GM23338 (cell line): ENCODE measurements around the gene GADL1. TPM values are rescaled to one million over a fixed set of nuclear protein-coding genes. Genes with fewer than 3 reads are reported as not detected.

Experiments
- ATAC-seq: fragments of 200-7000 bp; cut with Tn5 transposase; 3 replicates; pipeline ENCODE4 v1.9.1; 2020
- DNase-seq: peaks from one replicate; pipeline ENCODE4 v3.0.0-alpha.2; 2015; ENCODE audit warnings: low spot score
- H2AFZ ChIP-seq: fragments of 200-600 bp; sonication (generic); 2 replicates; pipeline ENCODE4 v1.8.0; 2016; ENCODE audit warnings: antibody characterized with exemption, mild to moderate bottlenecking, moderate library complexity
- H3F3A ChIP-seq: fragments of 200-600 bp; sonication (generic); replicated peaks from 2 replicates; pipeline ENCODE4 v1.8.0; 2017; ENCODE audit warnings: antibody characterized with exemption, mixed run types, low read depth
- H3K27ac ChIP-seq: fragments of 200-600 bp; sonication (generic); 2 replicates; pipeline ENCODE4 v1.6.1; 2016; ENCODE audit warnings: low read depth
- H3K27me3 ChIP-seq: fragments of 200-600 bp; sonication (generic); 2 replicates; pipeline ENCODE4 v1.8.0; 2016; ENCODE audit warnings: mild to moderate bottlenecking, mixed run types, moderate library complexity; ENCODE audit not compliant: insufficient read depth
- H3K36me3 ChIP-seq: fragments of 200-600 bp; sonication (generic); 2 replicates; pipeline ENCODE4 v1.8.0; 2016; ENCODE audit warnings: mild to moderate bottlenecking; ENCODE audit not compliant: insufficient read depth
- H3K4me1 ChIP-seq: fragments of 200-600 bp; sonication (generic); 2 replicates; pipeline ENCODE4 v1.8.0; 2016; ENCODE audit warnings: mild to moderate bottlenecking, moderate library complexity; ENCODE audit not compliant: insufficient read depth
- H3K4me2 ChIP-seq: fragments of 200-600 bp; sonication (generic); 2 replicates; pipeline ENCODE4 v1.7.1; 2017; ENCODE audit warnings: mixed run types
- H3K4me3 ChIP-seq: fragments of 200-600 bp; sonication (generic); 2 replicates; pipeline ENCODE4 v1.6.1; 2016; ENCODE audit warnings: mixed run types
- H3K79me2 ChIP-seq: fragments of 200-600 bp; sonication (generic); replicated peaks from 2 replicates; pipeline ENCODE4 v1.8.0; 2017; ENCODE audit warnings: mild to moderate bottlenecking; ENCODE audit not compliant: insufficient read depth
- H3K9me2 ChIP-seq: fragments of 200-600 bp; sonication (generic); 2 replicates; pipeline ENCODE4 v1.8.0; 2017; ENCODE audit not compliant: insufficient read depth
- H4K20me1 ChIP-seq: fragments of 200-600 bp; sonication (generic); replicated peaks from 2 replicates; pipeline ENCODE4 v1.8.0; 2017; ENCODE audit warnings: mild to moderate bottlenecking; ENCODE audit not compliant: insufficient read depth
- H3K27ac Mint-ChIP-seq: 2 replicates; pipeline ENCODE4 v1.8.0; 2020; ENCODE audit warnings: inconsistent platforms, mild to moderate bottlenecking, moderate library complexity, mixed read lengths
- H3K27me3 Mint-ChIP-seq: 3 replicates; pipeline ENCODE4 v1.8.0; 2022; ENCODE audit warnings: low read depth, mild to moderate bottlenecking, moderate library complexity, mixed read lengths, inconsistent platforms; ENCODE audit not compliant: insufficient read depth, poor library complexity
- H3K36me3 Mint-ChIP-seq: 3 replicates; pipeline ENCODE4 v1.8.0; 2021; ENCODE audit warnings: low read depth, mild to moderate bottlenecking, inconsistent platforms, moderate library complexity, mixed read lengths
- H3K4me1 Mint-ChIP-seq: 3 replicates; pipeline ENCODE4 v1.8.0; 2020; ENCODE audit warnings: mild to moderate bottlenecking, inconsistent platforms, mixed read lengths
- H3K4me3 Mint-ChIP-seq: 3 replicates; pipeline ENCODE4 v1.8.0; 2021; ENCODE audit warnings: moderate library complexity, mild to moderate bottlenecking, inconsistent platforms, mixed read lengths
- H3K9me3 Mint-ChIP-seq: 3 replicates; pipeline ENCODE4 v1.8.0; 2020; ENCODE audit warnings: moderate library complexity, mild to moderate bottlenecking, inconsistent platforms, mixed read lengths
- CREB1 ChIP-seq: fragments of 250-450 bp; sonication (Bioruptor Pico); IDR thresholded peaks from 2 replicates; pipeline ENCODE4 v1.5.0; 2020; ENCODE audit warnings: low read depth, mild to moderate bottlenecking, moderate library complexity
- EZH2 ChIP-seq: fragments of 200-600 bp; sonication (generic); IDR thresholded peaks from one replicate; pipeline ENCODE4 v1.8.0; 2017; ENCODE audit warnings: antibody characterized with exemption, mild to moderate bottlenecking, low read depth; ENCODE audit not compliant: unreplicated experiment
- EZH2phosphoT487 ChIP-seq: fragments of 200-600 bp; sonication (generic); IDR thresholded peaks from one replicate; pipeline ENCODE4 v1.8.1; 2018; ENCODE audit warnings: antibody characterized with exemption; ENCODE audit not compliant: unreplicated experiment
- JUNB ChIP-seq: IDR thresholded peaks from one replicate; pipeline ENCODE4 v1.6.1; 2016; ENCODE audit warnings: antibody characterized with exemption; ENCODE audit not compliant: unreplicated experiment
- NANOG ChIP-seq: IDR thresholded peaks from 2 replicates; pipeline ENCODE4 v1.6.1; 2016; ENCODE audit warnings: antibody characterized with exemption, borderline replicate concordance
- POLR2AphosphoS5 ChIP-seq: IDR thresholded peaks from 2 replicates; pipeline ENCODE4 v1.6.1; 2016; ENCODE audit warnings: antibody characterized with exemption, low read depth
- STAT1 ChIP-seq: IDR thresholded peaks from one replicate; pipeline ENCODE4 v1.6.1; 2016; ENCODE audit warnings: antibody characterized with exemption; ENCODE audit not compliant: unreplicated experiment
- ZNF114 ChIP-seq: fragments of 250-450 bp; sonication (Bioruptor Pico); IDR thresholded peaks from 2 replicates; pipeline ENCODE4 v1.5.0; 2020; ENCODE audit warnings: mild to moderate bottlenecking, moderate library complexity
- ZNF331 ChIP-seq: fragments of 250-450 bp; sonication (Bioruptor Pico); IDR thresholded peaks from 2 replicates; pipeline ENCODE4 v1.5.0; 2020; ENCODE audit warnings: low read depth, mild to moderate bottlenecking, moderate library complexity
- polyA plus RNA-seq: library from polyadenylated mRNA; unstranded; fragments of >200 nt; fragmentation: Nextera tagmentation; extraction: Ambion mirVana; gene quantifications from 2 replicates; pipeline ENCODE4 v1.2.1, GENCODE V29; 2016
- total RNA-seq: library from RNA; depleted of rRNA; stranded (reverse); fragments of >200 nt; shearing (Covaris generic); gene quantifications from 2 replicates; pipeline ENCODE4 v1.2.3, GENCODE V29; 2014
- TF ChIP-seq, protein P1 (sequence below), 2 experiments: fragments of 200-600 bp in 1 of 2; sonication (generic) in 1 of 2; conservative IDR thresholded peaks; 2 replicates each; pipeline versions ENCODE4 v1.5.1 to v1.6.1; 2016 to 2017; ENCODE audit warnings: antibody characterized with exemption in 2 of 2, low read depth in 2 of 2, mild to moderate bottlenecking in 2 of 2, moderate library complexity in 1 of 2
- TF ChIP-seq, protein P2 (sequence below): IDR thresholded peaks from 2 replicates; pipeline ENCODE4 v1.6.1; 2016; ENCODE audit warnings: antibody characterized with exemption
- TF ChIP-seq, protein P3 (sequence below): IDR thresholded peaks from one replicate; pipeline ENCODE4 v1.6.1; 2018; ENCODE audit warnings: antibody characterized with exemption; ENCODE audit not compliant: unreplicated experiment
- TF ChIP-seq, protein P4 (sequence below): fragments of 250-450 bp; sonication (Bioruptor Pico); IDR thresholded peaks from 2 replicates; pipeline ENCODE4 v1.5.0; 2020; ENCODE audit warnings: mild to moderate bottlenecking, moderate library complexity

GADL1 gene
- total and polyA plus RNA-seq, 2 experiments from 2014 or later = 0.35 to 0.50 TPM

DNA sequence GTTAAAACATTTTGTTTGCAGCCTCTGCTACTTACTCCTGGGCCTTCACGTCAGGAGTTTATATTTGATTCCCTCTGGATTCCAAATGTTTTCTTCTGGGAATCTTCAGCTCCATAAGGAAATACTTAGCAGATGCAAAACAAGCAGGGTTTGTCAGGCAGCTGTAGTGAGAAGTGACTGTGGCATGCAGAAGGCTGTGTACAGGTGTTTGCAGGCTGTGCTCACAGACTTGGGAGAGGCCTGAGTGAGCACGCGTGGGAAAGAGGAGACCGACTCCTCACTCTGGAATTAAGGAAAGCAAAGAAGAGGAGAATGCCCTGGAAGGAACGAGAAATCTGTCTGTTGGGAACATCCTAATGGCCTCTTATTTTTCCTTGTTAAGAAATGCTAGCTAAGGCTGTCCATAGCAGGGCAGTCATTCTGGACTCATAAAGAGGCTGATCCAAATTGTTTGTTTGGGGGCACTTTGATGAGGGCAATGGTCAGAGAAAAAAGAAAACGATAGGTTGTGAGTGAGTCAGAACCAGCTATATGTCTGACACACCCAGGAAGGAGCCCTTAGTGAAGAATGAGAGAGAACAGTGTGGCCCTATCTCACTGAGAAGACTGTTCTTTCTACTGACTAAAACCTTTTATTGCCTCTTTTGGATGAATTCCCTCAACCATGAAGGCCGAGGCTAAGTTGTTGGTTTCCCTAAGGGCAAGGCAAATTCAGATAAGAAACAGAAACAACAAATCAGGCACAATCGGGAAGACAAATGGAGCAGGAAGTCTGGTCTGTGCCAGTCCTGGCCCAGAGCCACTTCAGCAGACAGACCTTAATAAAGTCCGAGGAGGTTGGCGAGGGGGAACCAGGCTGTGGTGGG, 205.5 kb downstream of the GADL1 start:
- no peak overlapping the region for H2AFZ ChIP-seq
- H4K20me1 ChIP-seq = no peaks in the 10 kb centered on the region
- no peaks in the 10 kb centered on the region for H3F3A ChIP-seq
- DNase-seq (no peak), ATAC-seq (no peak)
- 0 out of 2 replicates have a peak, but pooled peaks cover 6% of the 10 kb centered on the region for H3K79me2 ChIP-seq
- H3K36me3 ChIP-seq = peaks cover 8% of the 10 kb centered on the region; the same call in 1 of the 2 replicates
- no peaks in the 10 kb centered on the region for H3K27me3 ChIP-seq
- H3K4me3 Mint-ChIP-seq = no peak overlapping the region
- peaks cover 14% of the 10 kb centered on the region for H3K4me1 ChIP-seq
- no peaks in the 10 kb centered on the region for H3K9me2 ChIP-seq
- H3K36me3 Mint-ChIP-seq = peaks cover 50% of the 10 kb centered on the region
- H3K27ac Mint-ChIP-seq = no peak overlapping the region
- peaks cover 3% of the 10 kb centered on the region for H3K27me3 Mint-ChIP-seq
- no peaks in the 10 kb centered on the region for H3K9me3 Mint-ChIP-seq
- H3K27ac ChIP-seq = no peak overlapping the region
- no peak overlapping the region for H3K4me3 ChIP-seq
- TF ChIP-seq POLR2AphosphoS5 = no peak
- no peak for TF ChIP-seq CREB1 (CRISPR knock-in tag)
- TF ChIP-seq, protein P1, sequence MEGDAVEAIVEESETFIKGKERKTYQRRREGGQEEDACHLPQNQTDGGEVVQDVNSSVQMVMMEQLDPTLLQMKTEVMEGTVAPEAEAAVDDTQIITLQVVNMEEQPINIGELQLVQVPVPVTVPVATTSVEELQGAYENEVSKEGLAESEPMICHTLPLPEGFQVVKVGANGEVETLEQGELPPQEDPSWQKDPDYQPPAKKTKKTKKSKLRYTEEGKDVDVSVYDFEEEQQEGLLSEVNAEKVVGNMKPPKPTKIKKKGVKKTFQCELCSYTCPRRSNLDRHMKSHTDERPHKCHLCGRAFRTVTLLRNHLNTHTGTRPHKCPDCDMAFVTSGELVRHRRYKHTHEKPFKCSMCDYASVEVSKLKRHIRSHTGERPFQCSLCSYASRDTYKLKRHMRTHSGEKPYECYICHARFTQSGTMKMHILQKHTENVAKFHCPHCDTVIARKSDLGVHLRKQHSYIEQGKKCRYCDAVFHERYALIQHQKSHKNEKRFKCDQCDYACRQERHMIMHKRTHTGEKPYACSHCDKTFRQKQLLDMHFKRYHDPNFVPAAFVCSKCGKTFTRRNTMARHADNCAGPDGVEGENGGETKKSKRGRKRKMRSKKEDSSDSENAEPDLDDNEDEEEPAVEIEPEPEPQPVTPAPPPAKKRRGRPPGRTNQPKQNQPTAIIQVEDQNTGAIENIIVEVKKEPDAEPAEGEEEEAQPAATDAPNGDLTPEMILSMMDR (conservative IDR thresholded peaks at IDR 0.05; ENCODE audit: low read depth in 2 of 2) = no peak
- TF ChIP-seq, protein P2, sequence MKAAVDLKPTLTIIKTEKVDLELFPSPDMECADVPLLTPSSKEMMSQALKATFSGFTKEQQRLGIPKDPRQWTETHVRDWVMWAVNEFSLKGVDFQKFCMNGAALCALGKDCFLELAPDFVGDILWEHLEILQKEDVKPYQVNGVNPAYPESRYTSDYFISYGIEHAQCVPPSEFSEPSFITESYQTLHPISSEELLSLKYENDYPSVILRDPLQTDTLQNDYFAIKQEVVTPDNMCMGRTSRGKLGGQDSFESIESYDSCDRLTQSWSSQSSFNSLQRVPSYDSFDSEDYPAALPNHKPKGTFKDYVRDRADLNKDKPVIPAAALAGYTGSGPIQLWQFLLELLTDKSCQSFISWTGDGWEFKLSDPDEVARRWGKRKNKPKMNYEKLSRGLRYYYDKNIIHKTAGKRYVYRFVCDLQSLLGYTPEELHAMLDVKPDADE = no peak
- TF ChIP-seq ZNF331 = no peak
- TF ChIP-seq, protein P3, sequence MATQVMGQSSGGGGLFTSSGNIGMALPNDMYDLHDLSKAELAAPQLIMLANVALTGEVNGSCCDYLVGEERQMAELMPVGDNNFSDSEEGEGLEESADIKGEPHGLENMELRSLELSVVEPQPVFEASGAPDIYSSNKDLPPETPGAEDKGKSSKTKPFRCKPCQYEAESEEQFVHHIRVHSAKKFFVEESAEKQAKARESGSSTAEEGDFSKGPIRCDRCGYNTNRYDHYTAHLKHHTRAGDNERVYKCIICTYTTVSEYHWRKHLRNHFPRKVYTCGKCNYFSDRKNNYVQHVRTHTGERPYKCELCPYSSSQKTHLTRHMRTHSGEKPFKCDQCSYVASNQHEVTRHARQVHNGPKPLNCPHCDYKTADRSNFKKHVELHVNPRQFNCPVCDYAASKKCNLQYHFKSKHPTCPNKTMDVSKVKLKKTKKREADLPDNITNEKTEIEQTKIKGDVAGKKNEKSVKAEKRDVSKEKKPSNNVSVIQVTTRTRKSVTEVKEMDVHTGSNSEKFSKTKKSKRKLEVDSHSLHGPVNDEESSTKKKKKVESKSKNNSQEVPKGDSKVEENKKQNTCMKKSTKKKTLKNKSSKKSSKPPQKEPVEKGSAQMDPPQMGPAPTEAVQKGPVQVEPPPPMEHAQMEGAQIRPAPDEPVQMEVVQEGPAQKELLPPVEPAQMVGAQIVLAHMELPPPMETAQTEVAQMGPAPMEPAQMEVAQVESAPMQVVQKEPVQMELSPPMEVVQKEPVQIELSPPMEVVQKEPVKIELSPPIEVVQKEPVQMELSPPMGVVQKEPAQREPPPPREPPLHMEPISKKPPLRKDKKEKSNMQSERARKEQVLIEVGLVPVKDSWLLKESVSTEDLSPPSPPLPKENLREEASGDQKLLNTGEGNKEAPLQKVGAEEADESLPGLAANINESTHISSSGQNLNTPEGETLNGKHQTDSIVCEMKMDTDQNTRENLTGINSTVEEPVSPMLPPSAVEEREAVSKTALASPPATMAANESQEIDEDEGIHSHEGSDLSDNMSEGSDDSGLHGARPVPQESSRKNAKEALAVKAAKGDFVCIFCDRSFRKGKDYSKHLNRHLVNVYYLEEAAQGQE = no peak
- TF ChIP-seq NANOG = no peak
- TF ChIP-seq, protein P4, sequence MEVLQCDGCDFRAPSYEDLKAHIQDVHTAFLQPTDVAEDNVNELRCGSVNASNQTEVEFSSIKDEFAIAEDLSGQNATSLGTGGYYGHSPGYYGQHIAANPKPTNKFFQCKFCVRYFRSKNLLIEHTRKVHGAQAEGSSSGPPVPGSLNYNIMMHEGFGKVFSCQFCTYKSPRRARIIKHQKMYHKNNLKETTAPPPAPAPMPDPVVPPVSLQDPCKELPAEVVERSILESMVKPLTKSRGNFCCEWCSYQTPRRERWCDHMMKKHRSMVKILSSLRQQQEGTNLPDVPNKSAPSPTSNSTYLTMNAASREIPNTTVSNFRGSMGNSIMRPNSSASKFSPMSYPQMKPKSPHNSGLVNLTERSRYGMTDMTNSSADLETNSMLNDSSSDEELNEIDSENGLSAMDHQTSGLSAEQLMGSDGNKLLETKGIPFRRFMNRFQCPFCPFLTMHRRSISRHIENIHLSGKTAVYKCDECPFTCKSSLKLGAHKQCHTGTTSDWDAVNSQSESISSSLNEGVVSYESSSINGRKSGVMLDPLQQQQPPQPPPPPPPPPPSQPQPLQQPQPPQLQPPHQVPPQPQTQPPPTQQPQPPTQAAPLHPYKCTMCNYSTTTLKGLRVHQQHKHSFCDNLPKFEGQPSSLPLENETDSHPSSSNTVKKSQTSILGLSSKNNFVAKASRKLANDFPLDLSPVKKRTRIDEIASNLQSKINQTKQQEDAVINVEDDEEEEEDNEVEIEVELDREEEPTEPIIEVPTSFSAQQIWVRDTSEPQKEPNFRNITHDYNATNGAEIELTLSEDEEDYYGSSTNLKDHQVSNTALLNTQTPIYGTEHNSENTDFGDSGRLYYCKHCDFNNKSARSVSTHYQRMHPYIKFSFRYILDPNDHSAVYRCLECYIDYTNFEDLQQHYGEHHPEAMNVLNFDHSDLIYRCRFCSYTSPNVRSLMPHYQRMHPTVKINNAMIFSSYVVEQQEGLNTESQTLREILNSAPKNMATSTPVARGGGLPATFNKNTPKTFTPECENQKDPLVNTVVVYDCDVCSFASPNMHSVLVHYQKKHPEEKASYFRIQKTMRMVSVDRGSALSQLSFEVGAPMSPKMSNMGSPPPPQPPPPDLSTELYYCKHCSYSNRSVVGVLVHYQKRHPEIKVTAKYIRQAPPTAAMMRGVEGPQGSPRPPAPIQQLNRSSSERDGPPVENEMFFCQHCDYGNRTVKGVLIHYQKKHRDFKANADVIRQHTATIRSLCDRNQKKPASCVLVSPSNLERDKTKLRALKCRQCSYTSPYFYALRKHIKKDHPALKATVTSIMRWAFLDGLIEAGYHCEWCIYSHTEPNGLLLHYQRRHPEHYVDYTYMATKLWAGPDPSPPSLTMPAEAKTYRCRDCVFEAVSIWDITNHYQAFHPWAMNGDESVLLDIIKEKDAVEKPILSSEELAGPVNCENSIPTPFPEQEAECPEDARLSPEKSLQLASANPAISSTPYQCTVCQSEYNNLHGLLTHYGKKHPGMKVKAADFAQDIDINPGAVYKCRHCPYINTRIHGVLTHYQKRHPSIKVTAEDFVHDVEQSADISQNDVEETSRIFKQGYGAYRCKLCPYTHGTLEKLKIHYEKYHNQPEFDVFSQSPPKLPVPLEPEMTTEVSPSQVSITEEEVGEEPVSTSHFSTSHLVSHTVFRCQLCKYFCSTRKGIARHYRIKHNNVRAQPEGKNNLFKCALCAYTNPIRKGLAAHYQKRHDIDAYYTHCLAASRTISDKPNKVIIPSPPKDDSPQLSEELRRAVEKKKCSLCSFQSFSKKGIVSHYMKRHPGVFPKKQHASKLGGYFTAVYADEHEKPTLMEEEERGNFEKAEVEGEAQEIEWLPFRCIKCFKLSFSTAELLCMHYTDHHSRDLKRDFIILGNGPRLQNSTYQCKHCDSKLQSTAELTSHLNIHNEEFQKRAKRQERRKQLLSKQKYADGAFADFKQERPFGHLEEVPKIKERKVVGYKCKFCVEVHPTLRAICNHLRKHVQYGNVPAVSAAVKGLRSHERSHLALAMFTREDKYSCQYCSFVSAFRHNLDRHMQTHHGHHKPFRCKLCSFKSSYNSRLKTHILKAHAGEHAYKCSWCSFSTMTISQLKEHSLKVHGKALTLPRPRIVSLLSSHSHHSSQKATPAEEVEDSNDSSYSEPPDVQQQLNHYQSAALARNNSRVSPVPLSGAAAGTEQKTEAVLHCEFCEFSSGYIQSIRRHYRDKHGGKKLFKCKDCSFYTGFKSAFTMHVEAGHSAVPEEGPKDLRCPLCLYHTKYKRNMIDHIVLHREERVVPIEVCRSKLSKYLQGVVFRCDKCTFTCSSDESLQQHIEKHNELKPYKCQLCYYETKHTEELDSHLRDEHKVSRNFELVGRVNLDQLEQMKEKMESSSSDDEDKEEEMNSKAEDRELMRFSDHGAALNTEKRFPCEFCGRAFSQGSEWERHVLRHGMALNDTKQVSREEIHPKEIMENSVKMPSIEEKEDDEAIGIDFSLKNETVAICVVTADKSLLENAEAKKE (CRISPR knock-in tag) = no peak
- TF ChIP-seq STAT1 = no peak
- no peak for TF ChIP-seq JUNB
- no peak for TF ChIP-seq EZH2phosphoT487
- no peak for TF ChIP-seq EZH2
- no peak for TF ChIP-seq ZNF114 (CRISPR knock-in tag)
- H3K4me2 ChIP-seq = no peak overlapping the region
- H3K4me1 Mint-ChIP-seq = peaks cover 25% of the 10 kb centered on the region
